SK-N-SH treated with all-trans-retinoic acid at 6 μM for 48 hours (cell line): ENCODE results near the gene AUTS2.
A peak's percentile ranks its signal among the peaks of the same experiment; 100 is the strongest.

Experiments used
- ATAC-seq: fragments of 200-7000 bp; cut with Tn5 transposase; 3 replicates; pipeline ENCODE4 v1.9.1; 2020; ENCODE audit warnings: mild to moderate bottlenecking, moderate library complexity
- ARNTL ChIP-seq: fragments of 450-650 bp; formaldehyde crosslinking; IDR thresholded peaks from 2 replicates; pipeline ENCODE4 v1.5.0; 2020; ENCODE audit warnings: low read depth, mild to moderate bottlenecking, moderate library complexity, borderline replicate concordance
- BACH2 ChIP-seq: fragments of 250-450 bp; sonication (Bioruptor Pico); IDR thresholded peaks from 2 replicates; pipeline ENCODE4 v1.9.0; 2021; ENCODE audit warnings: mild to moderate bottlenecking, borderline replicate concordance
- ESRRG ChIP-seq: fragments of 250-450 bp; sonication (Bioruptor Pico); IDR thresholded peaks from 2 replicates; pipeline ENCODE4 v1.6.1; 2021; ENCODE audit warnings: mild to moderate bottlenecking
- GLIS3 ChIP-seq: fragments of 250-450 bp; sonication (Bioruptor Pico); IDR thresholded peaks from 2 replicates; pipeline ENCODE4 v1.5.0; 2020; ENCODE audit warnings: mild to moderate bottlenecking, moderate library complexity
- ISL1 ChIP-seq: fragments of 250-450 bp; sonication (Bioruptor Pico); IDR thresholded peaks from 2 replicates; pipeline ENCODE4 v2.1.2; 2022; ENCODE audit warnings: mild to moderate bottlenecking, moderate library complexity
- OSR1 ChIP-seq: fragments of 250-450 bp; sonication (Bioruptor Pico); IDR thresholded peaks from 2 replicates; pipeline ENCODE4 v1.8.0; 2022; ENCODE audit warnings: moderate library complexity, mild to moderate bottlenecking, inconsistent platforms
- POU6F1 ChIP-seq: fragments of 250-450 bp; sonication (Bioruptor Pico); IDR thresholded peaks from 2 replicates; pipeline ENCODE4 v1.8.0; 2021; ENCODE audit warnings: low read depth, mild to moderate bottlenecking, moderate library complexity, borderline replicate concordance
- PPARA ChIP-seq: fragments of 250-450 bp; sonication (Bioruptor Pico); IDR thresholded peaks from 2 replicates; pipeline ENCODE4 v1.5.0; 2020; ENCODE audit warnings: mild to moderate bottlenecking, borderline replicate concordance
- RARB ChIP-seq: fragments of 250-450 bp; sonication (Bioruptor Pico); IDR thresholded peaks from 2 replicates; pipeline ENCODE4 v1.8.0; 2021; ENCODE audit warnings: mild to moderate bottlenecking, moderate library complexity
- SNAI2 ChIP-seq: fragments of 250-450 bp; sonication (Bioruptor Pico); IDR thresholded peaks from 2 replicates; pipeline ENCODE4 v1.5.0; 2020; ENCODE audit warnings: mild to moderate bottlenecking, moderate library complexity
- TCF4 ChIP-seq: fragments of 250-450 bp; sonication (Bioruptor Pico); IDR thresholded peaks from 2 replicates; pipeline ENCODE4 v1.8.0; 2021; ENCODE audit warnings: mild to moderate bottlenecking, moderate library complexity, borderline replicate concordance
- ZC3H10 ChIP-seq: fragments of 250-450 bp; sonication (Bioruptor Pico); IDR thresholded peaks from 2 replicates; pipeline ENCODE4 v1.5.1; 2021; ENCODE audit warnings: mild to moderate bottlenecking, moderate library complexity
- ZFP3 ChIP-seq: fragments of 250-450 bp; sonication (Bioruptor Pico); IDR thresholded peaks from 2 replicates; pipeline ENCODE4 v1.5.0; 2020; ENCODE audit warnings: mild to moderate bottlenecking, moderate library complexity
- ZFP30 ChIP-seq: fragments of 450-650 bp; formaldehyde crosslinking; IDR thresholded peaks from 2 replicates; pipeline ENCODE4 v1.5.0; 2022; ENCODE audit warnings: mild to moderate bottlenecking, moderate library complexity
- ZNF565 ChIP-seq: fragments of 450-650 bp; formaldehyde crosslinking; conservative IDR thresholded peaks from 2 replicates; pipeline ENCODE4 v1.5.0; 2020; ENCODE audit warnings: low read depth, mild to moderate bottlenecking, moderate library complexity
- ZNF70 ChIP-seq: fragments of 450-650 bp; formaldehyde crosslinking; IDR thresholded peaks from 2 replicates; pipeline ENCODE4 v1.5.0; 2020; ENCODE audit warnings: mild to moderate bottlenecking, moderate library complexity
- ZNF8 ChIP-seq: fragments of 450-650 bp; formaldehyde crosslinking; IDR thresholded peaks from 2 replicates; pipeline ENCODE4 v1.5.0; 2020; ENCODE audit warnings: mild to moderate bottlenecking, moderate library complexity
- TF ChIP-seq, protein P1 (sequence below): fragments of 250-450 bp; sonication (Bioruptor Pico); IDR thresholded peaks from 2 replicates; pipeline ENCODE4 v1.5.1; 2021; ENCODE audit warnings: mild to moderate bottlenecking, moderate library complexity
- TF ChIP-seq, protein P2 (sequence below): fragments of 250-450 bp; sonication (Bioruptor Pico); IDR thresholded peaks from 2 replicates; pipeline ENCODE4 v1.8.0; 2020; ENCODE audit warnings: mild to moderate bottlenecking, moderate library complexity, borderline replicate concordance
- TF ChIP-seq, protein P3 (sequence below): fragments of 250-450 bp; sonication (Bioruptor Pico); IDR thresholded peaks from 2 replicates; pipeline ENCODE4 v1.5.1; 2020; ENCODE audit warnings: low read depth, mild to moderate bottlenecking, moderate library complexity

Gene AUTS2

DNA sequence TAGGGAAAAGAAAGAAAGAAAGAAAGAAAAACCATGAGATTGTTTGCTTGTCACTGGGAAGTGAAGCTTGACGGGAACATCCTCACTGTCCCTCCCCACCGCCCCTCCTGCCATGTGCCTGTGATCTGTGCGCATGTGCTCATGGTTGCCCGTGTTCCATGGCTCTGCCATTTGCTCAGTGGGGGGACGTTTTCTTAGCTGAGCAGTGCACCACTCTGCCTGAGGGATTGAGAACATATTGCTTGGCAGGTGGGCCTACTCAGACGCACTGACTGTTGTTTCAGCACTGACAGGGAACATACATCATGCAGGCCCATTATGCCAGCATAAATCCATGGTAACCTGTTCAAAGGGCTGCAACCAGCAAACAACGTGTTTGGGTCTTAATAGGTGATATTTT lies 785.7 kb downstream of the AUTS2 start:
- TF ChIP-seq, protein P1, sequence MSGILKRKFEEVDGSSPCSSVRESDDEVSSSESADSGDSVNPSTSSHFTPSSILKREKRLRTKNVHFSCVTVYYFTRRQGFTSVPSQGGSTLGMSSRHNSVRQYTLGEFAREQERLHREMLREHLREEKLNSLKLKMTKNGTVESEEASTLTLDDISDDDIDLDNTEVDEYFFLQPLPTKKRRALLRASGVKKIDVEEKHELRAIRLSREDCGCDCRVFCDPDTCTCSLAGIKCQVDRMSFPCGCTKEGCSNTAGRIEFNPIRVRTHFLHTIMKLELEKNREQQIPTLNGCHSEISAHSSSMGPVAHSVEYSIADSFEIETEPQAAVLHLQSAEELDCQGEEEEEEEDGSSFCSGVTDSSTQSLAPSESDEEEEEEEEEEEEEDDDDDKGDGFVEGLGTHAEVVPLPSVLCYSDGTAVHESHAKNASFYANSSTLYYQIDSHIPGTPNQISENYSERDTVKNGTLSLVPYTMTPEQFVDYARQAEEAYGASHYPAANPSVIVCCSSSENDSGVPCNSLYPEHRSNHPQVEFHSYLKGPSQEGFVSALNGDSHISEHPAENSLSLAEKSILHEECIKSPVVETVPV (CRISPR knock-in tag), result no peak
- no peak for TF ChIP-seq RARB (CRISPR knock-in tag)
- TF ChIP-seq POU6F1 (CRISPR knock-in tag), result no peak
- no peak for TF ChIP-seq GLIS3 (CRISPR knock-in tag)
- no peak for TF ChIP-seq PPARA (CRISPR knock-in tag)
- no peak for TF ChIP-seq TCF4 (CRISPR knock-in tag)
- TF ChIP-seq ESRRG (CRISPR knock-in tag), result no peak
- no peak for TF ChIP-seq ZFP3 (CRISPR knock-in tag)
- TF ChIP-seq ZNF565 (CRISPR knock-in tag), result no peak
- no peak for TF ChIP-seq ZFP30
- TF ChIP-seq, protein P2, sequence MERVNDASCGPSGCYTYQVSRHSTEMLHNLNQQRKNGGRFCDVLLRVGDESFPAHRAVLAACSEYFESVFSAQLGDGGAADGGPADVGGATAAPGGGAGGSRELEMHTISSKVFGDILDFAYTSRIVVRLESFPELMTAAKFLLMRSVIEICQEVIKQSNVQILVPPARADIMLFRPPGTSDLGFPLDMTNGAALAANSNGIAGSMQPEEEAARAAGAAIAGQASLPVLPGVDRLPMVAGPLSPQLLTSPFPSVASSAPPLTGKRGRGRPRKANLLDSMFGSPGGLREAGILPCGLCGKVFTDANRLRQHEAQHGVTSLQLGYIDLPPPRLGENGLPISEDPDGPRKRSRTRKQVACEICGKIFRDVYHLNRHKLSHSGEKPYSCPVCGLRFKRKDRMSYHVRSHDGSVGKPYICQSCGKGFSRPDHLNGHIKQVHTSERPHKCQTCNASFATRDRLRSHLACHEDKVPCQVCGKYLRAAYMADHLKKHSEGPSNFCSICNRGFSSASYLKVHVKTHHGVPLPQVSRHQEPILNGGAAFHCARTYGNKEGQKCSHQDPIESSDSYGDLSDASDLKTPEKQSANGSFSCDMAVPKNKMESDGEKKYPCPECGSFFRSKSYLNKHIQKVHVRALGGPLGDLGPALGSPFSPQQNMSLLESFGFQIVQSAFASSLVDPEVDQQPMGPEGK (CRISPR knock-in tag), result no peak
- no peak for TF ChIP-seq ISL1 (CRISPR knock-in tag)
- TF ChIP-seq ZC3H10, result no peak
- ATAC-seq, result no peak

DNA sequence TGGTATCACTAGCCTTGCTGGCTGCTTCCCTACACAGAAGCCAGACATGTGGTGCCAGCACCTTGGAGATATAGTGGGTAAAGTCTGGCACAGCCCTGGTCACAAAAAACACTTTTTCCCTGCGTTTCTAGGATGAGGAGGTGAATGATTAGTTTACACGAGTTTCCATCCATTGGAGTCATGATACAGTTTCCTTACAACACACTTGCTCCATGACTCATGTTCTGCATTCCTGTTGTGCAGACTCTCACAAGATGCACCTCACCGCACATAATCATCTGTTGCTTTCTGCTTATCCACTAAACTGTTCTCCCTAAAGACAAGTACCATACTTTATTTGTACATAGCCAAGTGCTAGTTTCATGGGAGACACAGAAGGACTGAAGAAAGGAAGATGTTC lies 786.6 kb downstream of the AUTS2 start:
- ATAC-seq, result peak; percentile 67
- TF ChIP-seq ZC3H10 (no peak), ARNTL (CRISPR knock-in tag) (no peak), GLIS3 (CRISPR knock-in tag) (no peak), ISL1 (CRISPR knock-in tag) (0 out of 2 replicates have a peak, but pooled peaks have one; percentile 43), BACH2 (no peak), RARB (CRISPR knock-in tag) (no peak), ZNF8 (CRISPR knock-in tag) (no peak)
- TF ChIP-seq, protein P1 (CRISPR knock-in tag), result no peak

DNA sequence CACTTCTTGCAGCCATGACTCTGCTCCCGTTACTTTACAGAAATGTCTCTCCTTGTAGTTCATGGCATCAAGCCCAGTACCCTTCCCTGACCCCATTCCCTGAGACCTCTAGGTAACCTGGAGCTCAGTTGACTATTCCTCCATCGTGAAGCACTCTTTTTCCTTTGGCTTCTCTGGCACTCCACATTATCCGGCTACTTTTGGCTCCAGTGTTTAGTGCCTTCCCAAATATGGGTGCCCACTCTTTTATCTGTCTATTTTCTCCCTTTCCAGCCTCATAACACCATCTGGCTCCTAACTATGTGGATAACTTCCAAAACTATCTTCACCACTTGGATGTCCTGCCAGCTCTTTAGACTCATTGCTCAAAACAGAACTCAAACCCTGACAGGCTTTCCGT lies 788.9 kb downstream of the AUTS2 start:
- ATAC-seq, result no peak
- TF ChIP-seq RARB (CRISPR knock-in tag) (no peak), ZNF565 (CRISPR knock-in tag) (no peak), ZFP3 (CRISPR knock-in tag) (no peak), ZNF70 (CRISPR knock-in tag) (no peak), OSR1 (CRISPR knock-in tag) (no peak), GLIS3 (CRISPR knock-in tag) (no peak), ZNF8 (CRISPR knock-in tag) (no peak), ZC3H10 (no peak), POU6F1 (CRISPR knock-in tag) (no peak), SNAI2 (CRISPR knock-in tag) (no peak), TCF4 (CRISPR knock-in tag) (no peak), ISL1 (CRISPR knock-in tag) (no peak), PPARA (CRISPR knock-in tag) (no peak), ZFP30 (no peak)
- TF ChIP-seq, protein P2 (CRISPR knock-in tag), result no peak
- TF ChIP-seq, protein P1 (CRISPR knock-in tag), result no peak
- TF ChIP-seq, protein P3, sequence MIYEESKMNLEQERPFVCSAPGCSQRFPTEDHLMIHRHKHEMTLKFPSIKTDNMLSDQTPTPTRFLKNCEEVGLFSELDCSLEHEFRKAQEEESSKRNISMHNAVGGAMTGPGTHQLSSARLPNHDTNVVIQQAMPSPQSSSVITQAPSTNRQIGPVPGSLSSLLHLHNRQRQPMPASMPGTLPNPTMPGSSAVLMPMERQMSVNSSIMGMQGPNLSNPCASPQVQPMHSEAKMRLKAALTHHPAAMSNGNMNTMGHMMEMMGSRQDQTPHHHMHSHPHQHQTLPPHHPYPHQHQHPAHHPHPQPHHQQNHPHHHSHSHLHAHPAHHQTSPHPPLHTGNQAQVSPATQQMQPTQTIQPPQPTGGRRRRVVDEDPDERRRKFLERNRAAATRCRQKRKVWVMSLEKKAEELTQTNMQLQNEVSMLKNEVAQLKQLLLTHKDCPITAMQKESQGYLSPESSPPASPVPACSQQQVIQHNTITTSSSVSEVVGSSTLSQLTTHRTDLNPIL (CRISPR knock-in tag), result no peak
